Activated effector memory CD4-positive, alpha-beta T cell treated with anti-CD3 and anti-CD28 coated beads, Interleukin-2, amount 50 U/mL, for 16 hours (primary cell): ENCODE results near the gene CLCNKA.
"Not testable (repeated sequence)": the region's sequence is repeated elsewhere in the genome, so short reads cannot be mapped to it uniquely, and the experiment has no call there.

ENCODE experiments used
- DNase-seq: peaks from one replicate; pipeline ENCODE4 v3.0.0-alpha.2; 2020

CLCNKA gene

DNA sequence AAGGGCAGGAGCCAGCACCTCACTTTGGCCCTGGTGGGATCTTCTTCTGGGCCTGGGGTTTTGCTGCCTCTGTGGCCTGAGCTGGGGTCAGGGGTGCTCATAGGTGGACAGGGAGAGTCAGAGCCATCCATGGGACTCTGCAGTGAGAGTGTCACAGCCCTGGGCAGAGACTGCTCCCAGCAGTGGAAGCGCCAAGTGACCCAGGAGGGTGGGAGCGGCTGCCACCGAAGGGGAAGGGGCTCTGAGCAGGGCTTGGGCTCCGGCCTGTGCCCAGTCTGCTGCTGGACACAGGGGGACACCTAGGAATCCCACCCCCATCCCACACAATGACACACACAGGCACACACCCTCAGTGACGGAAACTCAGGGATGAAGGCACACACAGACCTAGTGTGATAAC is 22.1 kb downstream of the CLCNKA start:
- DNase-seq = no peak

DNA sequence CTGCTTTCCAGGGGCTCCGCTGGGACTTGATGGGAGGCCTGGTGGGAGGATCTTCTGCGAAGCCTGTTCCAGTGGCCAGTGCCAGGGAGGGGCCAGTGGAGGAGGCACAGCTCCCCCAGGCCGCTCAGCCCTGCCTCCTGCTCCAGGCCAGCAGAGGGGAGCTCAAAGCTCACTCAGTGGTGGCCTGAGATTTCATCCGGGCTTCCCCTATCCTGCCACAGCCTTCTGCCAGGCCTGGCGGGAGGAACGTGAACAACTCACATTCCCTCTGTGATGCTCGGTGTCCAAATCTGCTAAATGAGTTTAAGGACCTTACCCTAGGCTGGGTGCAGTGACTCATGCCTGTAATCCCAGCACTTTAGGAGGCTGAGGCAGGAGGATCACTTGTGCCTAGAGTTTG is 25.0 kb downstream of the CLCNKA start:
- no peak for DNase-seq

DNA sequence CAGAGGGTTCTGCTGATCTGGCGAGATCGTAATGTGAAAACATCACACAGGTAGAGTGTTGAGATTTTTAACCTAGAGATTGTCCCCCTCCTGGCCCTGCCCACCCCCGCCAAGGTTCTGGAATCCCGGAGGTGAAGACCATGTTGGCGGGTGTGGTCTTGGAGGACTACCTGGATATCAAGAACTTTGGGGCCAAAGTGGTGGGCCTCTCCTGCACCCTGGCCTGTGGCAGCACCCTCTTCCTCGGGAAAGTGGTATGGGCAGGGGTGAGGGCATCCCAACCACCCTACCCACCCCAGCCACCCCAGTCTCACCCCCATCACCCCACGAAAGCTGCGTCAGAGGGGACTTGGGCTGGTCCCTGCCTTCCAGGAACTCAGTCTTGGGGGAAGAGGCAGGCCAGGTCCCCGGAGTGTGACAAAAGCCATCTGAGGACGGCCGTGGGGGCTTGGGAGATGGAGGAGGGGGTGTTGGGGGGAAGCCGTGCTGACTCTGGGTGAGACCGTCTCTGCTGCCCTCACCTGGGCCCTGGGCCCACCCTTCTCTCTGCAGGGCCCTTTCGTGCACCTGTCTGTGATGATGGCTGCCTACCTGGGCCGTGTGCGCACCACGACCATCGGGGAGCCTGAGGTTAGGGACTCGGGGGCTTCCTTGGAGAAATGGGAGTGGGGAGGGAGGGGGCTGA is 26.1 kb downstream of the CLCNKA start:
- DNase-seq = no peak

DNA sequence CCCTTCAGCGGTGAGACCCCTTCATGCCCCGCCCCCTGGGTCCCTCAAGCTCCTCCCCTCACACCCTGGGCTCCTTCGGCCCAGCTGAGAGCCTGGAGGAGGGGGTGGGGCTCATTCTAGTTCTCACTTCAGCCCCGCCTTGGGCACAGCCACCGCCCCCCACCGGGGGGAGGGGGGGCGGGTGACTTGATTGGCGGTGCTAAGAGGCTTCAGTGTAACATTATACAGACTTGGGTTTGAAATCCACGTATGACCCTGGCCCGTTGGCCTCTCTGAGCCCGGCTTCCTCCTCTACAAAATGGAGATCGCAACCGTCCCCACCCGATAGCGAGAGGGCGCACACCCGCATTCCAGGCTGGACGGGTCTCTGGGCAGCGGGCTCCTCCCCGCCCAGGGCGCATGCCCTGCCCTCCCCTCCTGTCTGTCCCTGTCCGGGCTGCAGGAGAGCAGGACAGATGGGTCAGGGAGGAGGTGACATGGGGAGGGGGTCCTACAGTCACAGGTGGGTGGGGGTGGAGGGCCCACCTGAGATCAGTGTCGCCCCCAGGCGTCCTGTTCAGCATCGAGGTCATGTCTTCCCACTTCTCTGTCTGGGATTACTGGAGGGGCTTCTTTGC is 26.8 kb downstream of the CLCNKA start:
- peak; percentile 77 for DNase-seq

DNA sequence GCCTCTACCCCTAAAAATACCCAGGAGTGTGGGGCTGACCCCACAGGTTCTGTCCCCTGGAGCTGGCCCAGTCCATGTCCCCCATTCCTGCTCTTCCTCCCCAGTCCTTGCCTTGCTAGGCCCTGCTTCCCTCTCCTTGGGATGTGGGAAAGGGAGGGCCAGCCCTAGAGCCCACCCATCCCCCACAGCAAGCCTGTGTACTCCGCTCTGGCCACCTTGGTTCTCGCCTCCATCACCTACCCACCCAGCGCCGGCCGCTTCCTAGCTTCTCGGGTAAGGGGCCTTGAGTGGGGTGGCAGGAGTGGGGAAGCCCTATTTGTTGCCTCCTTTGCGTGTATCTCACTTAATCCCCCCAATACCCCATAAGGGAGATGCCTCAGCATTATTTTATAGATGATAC is 28.5 kb downstream of the CLCNKA start:
- no peak for DNase-seq

DNA sequence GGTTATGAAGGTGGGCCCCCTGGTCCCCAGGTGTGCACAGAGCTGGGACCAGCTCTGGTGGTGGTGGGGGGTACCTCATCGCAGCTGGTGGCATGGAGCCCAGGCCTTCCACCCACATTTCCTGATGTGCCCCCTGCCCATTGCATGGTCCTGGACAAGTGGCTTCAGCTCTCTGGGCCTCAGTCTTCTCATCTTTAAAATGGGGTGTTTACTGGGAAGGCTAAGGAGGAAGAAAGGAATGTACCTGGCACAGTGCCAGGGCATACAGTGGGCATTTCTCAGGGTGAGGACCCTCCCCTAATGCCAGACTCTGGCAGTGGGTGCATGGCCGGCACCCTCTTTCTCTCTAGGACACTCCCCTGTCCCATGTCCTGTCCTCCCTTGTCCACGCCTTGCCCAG is 29.2 kb downstream of the CLCNKA start:
- no peak for DNase-seq

DNA sequence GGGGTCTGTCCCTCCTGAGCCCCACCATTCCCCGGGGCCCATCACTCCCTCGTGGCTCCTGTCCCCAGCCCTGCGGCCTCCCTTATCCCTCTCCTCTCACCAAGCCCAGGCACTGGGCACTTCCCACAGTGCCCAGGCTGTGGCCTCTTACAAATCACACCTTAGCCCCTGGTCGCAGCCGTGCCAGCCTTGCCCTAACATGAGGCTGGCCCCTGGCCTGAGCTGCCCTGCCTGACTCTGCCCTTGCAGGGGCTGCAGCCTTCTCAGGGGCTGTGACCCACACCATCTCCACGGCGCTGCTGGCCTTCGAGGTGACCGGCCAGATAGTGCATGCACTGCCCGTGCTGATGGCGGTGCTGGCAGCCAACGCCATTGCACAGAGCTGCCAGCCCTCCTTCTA is 30.1 kb downstream of the CLCNKA start:
- not testable (repeated sequence) for DNase-seq

DNA sequence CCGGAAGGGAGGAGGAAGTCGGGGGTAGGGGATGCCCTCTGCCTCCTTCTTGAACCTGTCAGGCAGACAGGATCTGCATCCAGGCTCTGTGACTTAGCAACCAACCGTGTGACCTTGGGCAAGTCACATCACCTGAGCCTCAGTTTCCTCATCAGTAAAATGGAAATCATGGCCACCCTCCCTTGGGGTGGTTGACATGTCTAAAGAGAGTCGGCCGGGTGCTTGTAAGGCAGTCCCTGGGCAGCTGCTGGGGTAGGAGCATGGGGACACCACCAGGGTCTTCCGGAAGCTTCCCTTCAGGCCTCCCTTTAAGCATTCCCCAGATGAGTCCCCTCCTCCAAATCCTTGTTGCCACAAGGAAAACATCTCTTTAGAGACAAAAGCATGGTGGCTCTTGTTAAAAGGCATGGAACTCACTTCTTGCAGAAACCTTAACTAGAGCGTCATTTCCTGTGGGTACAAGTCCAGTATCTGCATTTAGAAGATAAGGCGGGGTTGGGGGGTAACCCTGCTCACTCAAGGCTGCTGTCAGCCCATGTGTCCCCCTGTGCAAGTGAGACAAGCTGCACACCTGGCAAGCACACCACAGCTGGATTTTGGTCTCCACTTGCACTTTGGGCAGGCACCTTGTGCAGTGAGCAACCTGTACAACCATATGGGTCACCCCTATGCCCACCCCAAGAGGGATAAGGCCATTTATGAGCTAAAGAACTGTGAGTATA is 32.1 kb downstream of the CLCNKA start:
- no peak for DNase-seq

DNA sequence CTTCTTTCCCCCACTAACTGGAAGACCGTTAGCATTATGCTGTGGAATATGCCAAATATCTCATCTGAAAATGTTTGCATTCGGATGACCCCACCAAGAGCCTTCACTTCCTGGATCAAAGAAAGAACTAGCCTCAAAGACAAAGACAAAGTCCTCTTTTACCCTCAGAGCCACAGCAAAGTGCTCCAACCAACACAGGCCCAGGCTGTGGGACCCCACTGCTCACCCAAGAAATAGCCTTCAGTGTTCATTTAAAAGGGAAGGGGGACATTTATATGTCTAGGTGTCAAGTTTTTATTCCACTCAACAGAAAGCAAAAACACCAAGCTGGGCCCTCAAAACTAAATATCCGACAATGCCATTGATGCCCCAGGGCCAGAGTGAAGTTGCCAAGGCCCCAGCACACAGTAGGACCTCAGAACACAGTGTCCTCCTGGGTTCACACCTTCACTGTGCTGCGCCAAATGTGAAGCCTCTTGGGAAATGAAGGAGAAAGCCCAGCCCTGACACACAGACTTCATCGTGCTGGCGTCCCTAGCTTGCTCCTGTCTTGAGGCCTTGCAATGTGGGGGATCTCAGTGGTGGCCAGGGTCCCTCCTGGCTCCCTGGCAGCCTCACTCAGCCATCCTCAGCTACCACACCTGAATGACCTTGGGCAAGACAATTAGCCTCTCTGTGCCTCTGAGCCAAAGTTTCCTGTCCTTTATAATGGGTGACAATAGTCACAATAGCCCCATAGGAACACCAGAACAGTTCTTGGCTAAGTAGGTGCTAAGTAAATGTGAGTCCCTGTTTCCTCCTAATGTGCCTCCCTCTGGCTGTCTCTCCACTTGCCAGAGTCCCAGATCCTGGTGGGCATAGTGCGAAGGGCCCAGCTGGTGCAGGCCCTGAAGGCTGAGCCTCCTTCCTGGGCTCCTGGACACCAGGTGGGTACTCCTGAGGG is 33.0 kb downstream of the CLCNKA start:
- DNase-seq = no peak

DNA sequence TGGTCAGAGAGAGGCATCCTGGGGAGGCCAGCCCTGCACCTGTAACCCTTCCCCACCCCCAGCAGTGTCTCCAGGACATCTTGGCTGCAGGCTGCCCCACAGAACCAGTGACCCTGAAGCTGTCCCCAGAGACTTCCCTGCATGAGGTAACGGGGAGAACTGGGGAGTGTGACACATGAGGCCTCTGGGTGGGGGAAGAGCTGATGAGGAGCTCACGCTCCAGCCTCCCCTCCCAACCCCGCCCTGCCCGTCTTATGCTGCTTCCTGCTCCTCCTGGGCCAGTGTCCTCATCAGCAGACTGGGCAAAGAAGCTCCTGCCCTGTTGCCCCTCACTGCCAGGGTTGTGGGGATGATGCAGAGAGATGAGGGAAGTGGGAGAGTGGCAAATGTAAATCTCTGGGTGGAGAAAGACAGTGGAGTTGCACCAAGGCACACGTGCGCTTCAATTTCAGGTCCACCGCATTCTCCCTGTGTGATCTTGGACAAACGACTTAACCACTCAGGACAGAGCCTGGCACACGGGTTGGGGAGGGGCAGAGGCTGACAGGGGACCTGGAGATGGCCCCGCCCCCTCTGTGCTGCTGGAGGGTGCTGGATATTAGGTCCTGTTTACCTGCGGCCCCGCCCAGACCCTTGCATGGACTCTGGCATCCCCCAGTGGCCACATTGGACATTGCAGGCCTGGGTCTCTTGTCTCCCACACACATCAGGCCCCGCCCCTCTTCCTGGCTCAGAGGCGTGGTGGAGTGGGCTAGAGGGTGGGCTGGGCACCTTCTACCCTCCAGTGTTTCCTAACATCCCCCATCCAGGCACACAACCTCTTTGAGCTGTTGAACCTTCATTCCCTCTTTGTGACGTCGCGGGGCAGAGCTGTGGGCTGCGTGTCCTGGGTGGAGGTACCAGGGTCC is 34.0 kb downstream of the CLCNKA start:
- peak; percentile 94 for DNase-seq

DNA sequence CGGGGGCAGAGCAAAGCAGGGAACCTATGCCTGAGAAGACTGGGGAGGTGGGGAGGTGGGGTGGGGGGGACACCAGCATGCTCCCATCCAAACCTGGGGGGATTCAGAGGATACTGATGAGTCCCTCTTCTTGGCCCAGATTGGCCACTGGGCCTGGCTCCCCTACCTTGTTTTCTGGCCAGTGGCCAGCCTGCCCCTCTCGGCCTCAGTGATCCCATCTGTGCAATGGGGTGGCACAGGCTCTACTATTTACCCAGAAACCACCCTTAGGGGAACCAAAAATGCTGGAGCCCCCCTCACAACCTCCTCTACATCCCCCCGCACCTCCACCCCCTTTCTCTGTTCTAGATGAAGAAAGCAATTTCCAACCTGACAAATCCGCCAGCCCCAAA is 34.7 kb downstream of the CLCNKA start:
- not testable (repeated sequence) for DNase-seq

DNA sequence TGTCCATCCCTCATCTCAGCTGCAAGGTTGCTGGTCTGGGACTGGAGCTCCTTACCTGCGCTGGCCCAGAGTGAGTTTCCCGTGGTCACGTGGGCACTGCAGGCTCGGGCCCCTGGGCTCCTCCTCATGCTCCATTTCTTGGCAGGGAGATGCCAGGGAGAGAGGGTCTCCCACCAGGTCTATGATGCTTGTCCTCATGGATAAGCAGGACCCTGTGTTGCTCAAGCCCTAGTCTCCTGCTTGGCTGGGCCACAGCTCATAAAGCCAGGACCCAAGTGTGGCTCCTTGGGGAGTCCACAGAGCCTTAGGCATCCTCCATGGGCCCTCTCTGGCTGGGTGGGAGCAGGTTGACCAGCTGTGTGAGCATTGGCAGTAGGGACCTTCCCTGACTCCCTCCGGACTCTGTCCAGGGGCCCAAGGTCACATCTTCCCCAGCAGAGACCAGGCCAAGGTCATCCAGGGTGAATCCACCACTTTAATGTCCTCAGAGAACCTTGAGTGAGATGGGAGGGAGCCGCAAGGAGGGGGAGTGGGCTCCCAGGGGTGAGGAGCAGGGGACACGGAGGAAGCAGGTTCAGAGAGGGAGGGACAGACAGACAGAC is 35.6 kb downstream of the CLCNKA start:
- not testable (repeated sequence) for DNase-seq

DNA sequence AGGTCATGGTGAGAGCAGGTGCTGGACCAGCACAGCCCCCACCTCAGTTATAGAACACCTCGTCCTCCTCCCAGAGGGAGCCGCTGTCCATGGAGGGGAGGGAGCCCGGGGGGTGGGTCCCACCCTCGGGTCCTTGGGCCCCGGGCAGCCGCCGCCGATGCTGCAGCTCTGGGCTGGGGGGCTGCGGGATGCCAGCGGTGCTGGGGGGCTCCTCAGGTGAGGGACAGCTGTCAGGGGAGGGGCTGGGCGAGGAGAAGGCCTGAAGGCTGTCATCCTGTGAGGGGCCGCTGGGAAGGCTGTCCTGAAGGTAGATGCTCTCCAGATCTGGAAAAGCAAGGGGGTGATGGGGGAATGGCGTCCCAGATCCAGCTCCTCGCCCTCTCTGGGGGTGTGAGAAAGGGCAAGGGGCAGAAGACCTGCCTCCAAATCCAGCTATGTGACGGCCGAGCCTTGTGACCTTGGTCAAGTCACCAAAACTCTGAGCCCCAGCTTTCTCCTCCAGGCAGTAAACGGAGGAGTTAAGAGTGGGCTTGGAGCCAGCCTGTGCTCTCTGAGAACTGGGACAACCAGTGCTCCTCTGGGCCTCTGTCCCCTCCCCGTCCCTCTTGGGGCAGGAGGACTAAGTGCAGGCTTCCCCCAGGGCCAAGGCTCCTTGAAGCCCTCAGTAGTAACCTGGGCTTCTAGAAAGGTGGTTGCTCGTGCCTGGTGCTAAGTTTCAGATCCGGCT is 36.7 kb downstream of the CLCNKA start:
- not testable (repeated sequence) for DNase-seq

DNA sequence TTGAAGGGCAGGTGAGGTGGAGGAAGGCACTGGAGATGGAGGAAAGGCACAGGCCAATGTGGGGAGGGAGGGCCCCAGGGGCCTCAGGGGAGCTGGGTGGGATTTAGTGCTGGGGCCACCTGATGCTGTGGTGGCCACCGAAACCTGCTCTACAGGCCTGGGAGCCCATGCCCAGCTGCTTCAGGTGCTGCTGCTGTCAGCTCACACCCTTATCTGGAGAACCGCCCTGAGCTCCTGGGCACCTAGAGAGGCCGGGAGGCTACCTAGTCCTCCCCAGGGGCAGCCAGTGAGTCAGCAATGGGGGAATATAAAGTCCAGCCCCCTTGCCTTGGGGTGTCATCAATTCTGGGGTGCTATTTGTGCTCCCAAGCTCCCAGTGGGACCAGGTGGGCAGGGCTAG is 39.4 kb downstream of the CLCNKA start:
- DNase-seq = no peak

DNA sequence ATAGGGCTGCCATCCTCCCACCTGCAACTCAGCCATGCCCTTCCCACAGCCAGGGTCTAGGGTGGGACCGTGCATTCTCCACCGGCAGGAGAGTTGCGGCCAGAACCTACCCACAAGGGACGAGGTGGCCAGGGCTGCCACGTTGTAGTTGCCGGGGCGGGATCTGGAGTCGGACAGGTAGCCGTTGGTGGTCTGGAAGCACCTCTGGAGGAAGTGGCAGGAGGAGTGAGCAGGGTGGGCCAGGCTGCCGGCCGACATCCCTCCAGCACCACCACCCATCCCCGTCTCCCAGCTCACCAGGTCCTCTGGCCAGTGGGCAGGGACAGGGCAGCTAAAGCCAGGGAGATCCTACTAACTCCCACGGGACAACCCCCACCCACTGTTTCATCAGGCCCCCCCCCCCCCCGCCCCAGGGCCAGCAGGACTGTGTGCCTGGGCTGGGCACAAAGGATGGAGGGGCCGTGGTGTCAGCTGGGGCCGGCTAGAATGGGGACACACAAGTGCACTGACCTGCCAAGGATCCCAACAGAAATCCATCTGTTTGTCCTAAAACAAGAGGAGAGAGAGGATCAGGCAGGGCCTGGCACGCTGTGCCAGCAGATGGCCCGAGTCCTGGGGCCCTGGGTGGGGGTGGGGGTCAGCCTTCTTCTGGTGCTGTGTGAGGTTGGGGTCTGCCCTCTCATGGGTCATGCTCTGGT is 40.3 kb downstream of the CLCNKA start:
- DNase-seq = not testable (repeated sequence)

DNA sequence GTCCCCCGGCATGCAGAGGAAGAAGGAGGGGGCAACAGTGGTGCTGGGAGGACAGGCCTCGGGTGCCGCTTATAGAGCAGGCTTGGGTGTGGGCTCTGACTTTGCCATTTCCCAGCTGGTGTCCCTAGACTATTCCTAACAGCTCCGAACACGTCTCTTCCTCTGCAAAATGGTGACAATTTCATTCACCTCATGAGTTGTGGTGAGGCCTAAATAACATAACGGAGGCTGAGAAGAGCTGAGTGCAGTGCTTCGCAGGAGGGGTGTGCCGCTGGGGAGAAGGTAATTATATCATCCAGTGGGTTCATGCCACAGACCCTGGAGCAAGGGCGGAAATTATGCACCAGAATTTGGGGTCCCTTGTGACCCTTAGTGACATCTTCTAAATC is 40.8 kb downstream of the CLCNKA start:
- DNase-seq = not testable (repeated sequence)

DNA sequence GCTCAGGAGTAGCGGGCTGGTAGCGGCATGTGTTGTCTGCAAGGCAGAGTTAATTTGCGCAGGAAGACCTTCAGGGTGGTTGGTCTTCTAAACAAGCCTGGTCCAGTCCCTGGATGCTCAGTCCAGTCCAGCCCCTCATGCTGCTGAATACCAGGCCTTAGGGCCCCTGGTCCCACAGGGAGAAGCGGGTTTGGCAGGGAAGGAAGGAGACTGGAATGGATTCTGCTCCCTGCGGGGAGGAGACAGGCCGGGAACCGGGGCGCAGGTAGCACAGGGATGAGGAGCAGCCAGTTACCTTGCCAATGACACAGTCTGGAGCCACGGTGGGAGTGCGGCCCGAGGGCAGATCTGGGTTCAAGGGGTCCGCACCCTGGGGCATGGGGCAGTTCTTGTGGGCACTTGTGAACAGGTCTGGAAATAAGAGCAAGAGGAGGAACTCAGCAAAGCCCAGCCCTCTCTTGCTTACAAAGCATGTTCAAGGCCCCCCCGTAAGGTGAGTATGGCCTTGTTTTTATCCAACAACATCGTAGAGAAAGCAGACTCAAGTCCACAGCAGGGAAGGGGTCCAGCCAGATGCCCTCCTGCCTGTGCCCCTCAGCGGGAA is 41.5 kb downstream of the CLCNKA start:
- no peak for DNase-seq

DNA sequence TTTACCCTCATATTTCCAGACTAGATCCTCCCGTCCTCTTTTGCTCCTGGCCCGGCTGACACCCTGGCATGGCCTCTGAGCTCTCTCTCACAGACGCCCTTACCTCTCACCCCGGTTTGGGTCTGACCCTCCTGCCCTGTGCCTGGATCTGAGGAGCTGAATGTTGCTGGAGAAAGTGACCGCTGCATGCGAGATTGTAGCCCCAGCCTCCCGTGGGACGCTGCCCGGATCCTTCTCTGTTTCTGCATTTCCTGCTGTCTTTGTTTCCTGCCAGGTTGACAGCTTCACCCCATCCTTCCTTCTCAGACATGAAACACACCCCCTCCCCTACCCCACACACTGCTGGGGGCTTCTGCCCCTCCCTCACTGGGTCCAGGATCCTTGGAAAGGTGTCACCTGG is 42.1 kb downstream of the CLCNKA start:
- no peak for DNase-seq

DNA sequence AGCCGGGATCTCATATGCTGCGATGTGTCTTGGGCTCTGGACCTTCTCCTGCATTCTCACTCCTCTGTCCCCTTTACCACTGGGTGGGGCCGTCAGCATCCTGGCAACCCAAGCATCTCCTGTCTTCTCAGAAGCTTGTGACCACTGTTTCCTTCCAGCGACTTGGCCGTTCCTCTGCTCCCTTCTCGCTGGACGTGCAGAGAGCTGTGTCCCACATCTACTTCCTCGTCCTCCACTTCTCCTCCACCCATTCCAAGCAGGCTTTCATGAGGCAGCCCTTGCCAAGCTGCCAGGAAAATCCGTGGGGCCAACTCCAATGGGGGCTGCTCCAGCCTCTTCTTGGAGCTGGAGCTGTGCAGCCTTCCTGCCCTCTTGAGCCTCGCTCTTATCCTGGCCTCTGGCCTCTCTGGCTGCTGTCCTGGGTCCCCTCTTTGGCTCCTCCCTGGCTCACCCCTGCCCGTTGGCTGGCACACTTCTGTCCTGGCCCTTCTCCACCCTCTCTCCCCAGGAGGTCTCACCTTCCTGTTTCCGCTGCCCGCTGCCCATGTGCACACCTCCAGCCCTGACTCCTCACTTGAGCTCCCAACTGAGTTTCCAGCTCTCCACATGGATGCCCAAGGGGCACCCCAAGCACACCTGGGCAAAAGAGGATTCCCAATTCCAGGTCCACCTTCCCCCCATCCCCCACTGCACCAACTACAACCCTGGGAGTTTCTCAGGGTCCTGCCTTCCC is 42.9 kb downstream of the CLCNKA start:
- no peak for DNase-seq
